ENCODE measurements around the gene LCAT.
"Not testable (repeated sequence)": the region's sequence is repeated elsewhere in the genome, so short reads cannot be mapped to it uniquely, and the experiment has no call there.

LCAT gene

GRCh38 chr16:67931712-67932461, 12.0 kb downstream of the LCAT start, which contains the start of gene CTRL:
TSS of gene CTRL (minus strand) at chr16:67931862. CDS start at chr16:67931852, 10 bp downstream.
- DNase-seq (ENCODE audit: low read depth in 2 of 2), result no peak

- no peak for DNase-seq (ENCODE audit: low read depth in 2 of 2)
Observed at GRCh38 chr16:67930678-67931211, 13.2 kb downstream of the LCAT start.

GRCh38 chr16:67930191-67930590, 13.7 kb downstream of the LCAT start:
- DNase-seq (ENCODE audit: low read depth in 2 of 2), result no peak

GRCh38 chr16:67928561-67929364, 15.2 kb downstream of the LCAT start:
- peak; percentile 41 to 63 for DNase-seq (ENCODE audit: low read depth in 2 of 2)

GRCh38 chr16:67928147-67928546, 15.8 kb downstream of the LCAT start:
- no peak for DNase-seq (ENCODE audit: low read depth in 2 of 2)

GRCh38 chr16:67927131-67927941, 16.6 kb downstream of the LCAT start:
- no peak for DNase-seq (ENCODE audit: low read depth in 2 of 2)

GRCh38 chr16:67926181-67926750, 17.7 kb downstream of the LCAT start:
- no peak for DNase-seq (ENCODE audit: low read depth in 2 of 2)

- DNase-seq (ENCODE audit: low read depth in 2 of 2), result no peak
Observed at GRCh38 chr16:67924140-67924906, 19.6 kb downstream of the LCAT start.

GRCh38 chr16:67923414-67924116, 20.4 kb downstream of the LCAT start:
- no peak for DNase-seq (ENCODE audit: low read depth in 2 of 2)

- DNase-seq (ENCODE audit: low read depth in 2 of 2), result no peak
Observed at GRCh38 chr16:67922740-67923139, 21.2 kb downstream of the LCAT start.

- DNase-seq (ENCODE audit: low read depth in 2 of 2), result no peak
Observed at GRCh38 chr16:67922221-67922620, 21.7 kb downstream of the LCAT start.

- no peak for DNase-seq (ENCODE audit: low read depth in 2 of 2)
Observed at GRCh38 chr16:67919622-67920221, 24.2 kb downstream of the LCAT start.

- no peak for DNase-seq (ENCODE audit: low read depth in 2 of 2)
Observed at GRCh38 chr16:67917852-67918236, 26.1 kb downstream of the LCAT start.

- no peak for DNase-seq (ENCODE audit: low read depth in 2 of 2)
Observed at GRCh38 chr16:67917140-67917851, 26.6 kb downstream of the LCAT start.

GRCh38 chr16:67915831-67916723, 27.8 kb downstream of the LCAT start:
- DNase-seq (ENCODE audit: low read depth in 2 of 2), result no peak

- DNase-seq (ENCODE audit: low read depth in 2 of 2), result not testable (repeated sequence)
Observed at GRCh38 chr16:67915496-67915769, 28.5 kb downstream of the LCAT start.

GRCh38 chr16:67914758-67915495, 29.0 kb downstream of the LCAT start:
- no peak for DNase-seq (ENCODE audit: low read depth in 2 of 2)

- DNase-seq (ENCODE audit: low read depth in 2 of 2), result no peak
Observed at GRCh38 chr16:67910158-67910557, 33.8 kb downstream of the LCAT start.
